ENCODE measurements around the gene MCC.

MCC gene

DNA sequence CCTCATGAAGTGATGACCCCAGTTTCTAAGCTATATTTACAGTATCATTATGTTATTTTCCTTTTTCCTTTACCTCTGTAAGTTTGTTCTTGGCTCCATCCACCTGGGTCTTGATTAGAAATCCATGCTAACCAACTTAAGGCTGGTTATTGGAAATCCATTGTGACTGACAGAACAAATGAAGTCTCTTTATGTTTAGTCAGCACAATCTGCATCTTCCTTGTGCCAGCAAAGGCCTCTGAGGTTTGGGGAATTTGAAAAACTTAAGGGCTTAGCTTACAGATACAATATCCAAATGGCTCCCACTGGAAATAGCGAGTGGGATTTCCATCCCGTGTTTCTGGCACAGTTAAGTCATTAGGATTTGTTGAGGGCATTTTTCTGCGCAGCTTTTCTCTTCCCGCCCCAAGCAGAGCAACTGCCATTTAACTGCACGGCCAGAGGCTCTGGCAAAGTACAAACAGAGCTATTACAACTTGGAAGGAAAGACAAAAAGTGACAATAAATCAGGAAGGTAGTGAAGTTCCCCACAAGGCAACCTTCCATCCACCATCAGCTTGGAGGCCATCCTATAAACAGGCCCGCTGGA, 447.5 kb downstream of the MCC start:
- no peak for TF ChIP-seq GATA1 (IDR thresholded peaks at IDR 0.05; ENCODE audit: low read depth, low read length)
- TF ChIP-seq POLR2A (IDR thresholded peaks at IDR 0.05; ENCODE audit: low read length): no peak
- DNase-seq: no peak

DNA sequence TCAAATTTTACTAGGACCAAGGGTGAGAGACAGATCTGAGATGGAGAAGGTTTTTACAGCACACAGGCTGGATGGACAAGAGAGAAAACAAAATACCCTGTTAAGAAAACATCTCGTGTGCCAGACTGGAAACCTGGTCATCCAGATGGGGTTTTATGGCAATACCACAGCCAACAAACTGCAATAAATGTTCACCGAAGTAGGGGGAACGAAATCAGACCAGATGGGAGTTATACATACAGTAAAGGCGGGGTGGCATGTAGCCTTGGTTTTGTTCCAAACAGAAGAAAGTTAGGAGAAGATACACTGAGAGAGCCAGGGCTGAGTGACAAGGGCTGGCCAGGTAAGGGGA, 448.3 kb downstream of the MCC start:
- TF ChIP-seq GATA1 (IDR thresholded peaks at IDR 0.05; ENCODE audit: low read depth, low read length) (no peak), POLR2A (IDR thresholded peaks at IDR 0.05; ENCODE audit: low read length) (no peak)
- no peak for DNase-seq

DNA sequence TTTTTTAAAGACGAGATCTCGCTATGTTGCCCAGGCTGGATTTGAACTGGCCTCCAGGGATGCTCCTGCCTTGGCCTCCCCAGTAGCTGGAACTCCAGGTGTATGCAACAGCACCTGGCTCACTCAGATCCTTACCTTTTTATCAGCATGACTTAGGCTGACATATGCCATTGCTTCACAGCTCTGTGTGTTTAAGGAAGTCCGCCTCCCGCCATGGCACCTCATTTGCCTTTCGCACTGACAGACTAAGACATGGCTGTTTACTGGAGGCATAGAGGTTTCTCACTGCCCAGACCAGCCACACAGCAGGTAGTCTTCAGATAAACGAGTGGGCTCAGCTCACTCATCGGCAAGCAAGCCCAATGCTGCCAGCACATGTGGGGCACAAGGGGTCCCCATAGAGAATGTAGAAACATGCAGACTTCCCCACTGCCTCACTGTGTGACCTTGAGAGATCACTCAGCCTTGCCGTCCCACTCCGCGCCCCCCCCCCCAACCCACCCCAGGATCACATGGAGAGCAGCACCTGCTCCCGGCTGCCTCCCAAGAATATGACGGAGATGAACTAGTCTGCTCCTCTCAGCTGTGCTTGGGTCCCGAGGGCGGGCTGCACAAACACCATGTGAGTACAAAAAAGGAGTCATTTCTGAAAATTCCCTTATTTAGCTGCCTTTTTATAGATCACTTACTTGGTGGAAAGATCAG, 448.9 kb downstream of the MCC start:
- TF ChIP-seq GATA1 (IDR thresholded peaks at IDR 0.05; ENCODE audit: low read depth, low read length) (no peak), POLR2A (IDR thresholded peaks at IDR 0.05; ENCODE audit: low read length) (no peak)
- DNase-seq: no peak

DNA sequence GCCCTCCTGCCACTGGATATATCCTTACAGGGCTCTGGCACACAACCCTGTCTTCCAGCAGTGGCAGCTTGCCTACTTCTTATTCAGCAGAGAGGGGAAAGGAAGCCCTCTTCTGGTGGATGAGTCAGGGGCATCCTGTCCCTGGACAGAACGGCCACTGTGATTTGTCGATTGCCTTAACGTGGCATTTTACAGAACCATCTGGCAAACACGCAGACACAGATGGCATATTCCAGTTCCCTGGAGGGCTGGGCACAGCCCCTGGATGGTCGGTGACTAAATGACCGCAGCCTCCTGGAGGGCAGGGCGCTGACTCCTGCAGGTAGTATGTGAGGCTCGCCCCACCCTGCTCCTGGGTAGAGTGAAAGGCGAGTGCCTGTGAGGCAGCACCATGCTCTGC, 449.5 kb downstream of the MCC start:
- no peak for TF ChIP-seq POLR2A (IDR thresholded peaks at IDR 0.05; ENCODE audit: low read length)
- TF ChIP-seq GATA1 (IDR thresholded peaks at IDR 0.05; ENCODE audit: low read depth, low read length): no peak
- DNase-seq: no peak

DNA sequence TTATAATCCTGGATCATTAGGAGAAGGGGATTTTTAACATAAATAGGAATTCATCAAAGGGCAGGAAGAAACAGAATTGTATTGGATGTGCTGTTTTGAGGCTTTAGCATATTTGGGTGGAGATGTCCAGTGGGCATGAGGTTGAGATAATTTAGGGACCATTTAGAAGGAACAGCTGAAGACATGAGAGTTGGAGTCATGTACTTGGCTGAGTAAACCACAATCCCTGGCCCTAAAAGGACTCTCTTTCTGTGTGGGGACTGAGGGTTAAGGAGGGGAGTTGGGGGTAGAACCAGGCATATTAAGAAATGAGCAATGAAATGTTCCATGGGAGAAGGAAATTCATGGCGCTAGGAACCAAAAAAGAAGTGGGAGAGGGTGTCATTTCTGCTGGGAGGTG, 450.1 kb downstream of the MCC start:
- DNase-seq: no peak
- TF ChIP-seq GATA1 (IDR thresholded peaks at IDR 0.05; ENCODE audit: low read depth, low read length): no peak

DNA sequence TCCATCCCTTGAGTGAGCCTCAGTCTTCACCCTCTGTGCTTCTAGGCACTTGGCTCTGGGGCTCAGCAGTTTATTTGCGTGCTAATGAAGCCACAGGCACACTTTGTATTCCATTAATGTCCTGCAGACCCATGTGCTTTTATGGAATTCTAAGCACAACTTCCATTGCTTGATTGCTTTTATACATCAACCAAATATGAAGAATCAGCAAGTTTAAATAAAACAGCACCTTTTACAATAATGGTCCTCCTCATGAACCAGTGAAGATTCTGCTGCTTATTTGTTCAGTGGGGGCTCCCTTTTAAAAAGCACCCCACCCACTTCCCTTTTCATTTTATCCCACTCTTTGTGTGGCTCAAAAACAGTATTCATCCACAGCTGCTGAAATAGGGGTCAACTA, 451.4 kb downstream of the MCC start:
- no peak for TF ChIP-seq GATA1 (IDR thresholded peaks at IDR 0.05; ENCODE audit: low read depth, low read length)
- TF ChIP-seq POLR2A (IDR thresholded peaks at IDR 0.05; ENCODE audit: low read length): no peak
- DNase-seq: no peak

DNA sequence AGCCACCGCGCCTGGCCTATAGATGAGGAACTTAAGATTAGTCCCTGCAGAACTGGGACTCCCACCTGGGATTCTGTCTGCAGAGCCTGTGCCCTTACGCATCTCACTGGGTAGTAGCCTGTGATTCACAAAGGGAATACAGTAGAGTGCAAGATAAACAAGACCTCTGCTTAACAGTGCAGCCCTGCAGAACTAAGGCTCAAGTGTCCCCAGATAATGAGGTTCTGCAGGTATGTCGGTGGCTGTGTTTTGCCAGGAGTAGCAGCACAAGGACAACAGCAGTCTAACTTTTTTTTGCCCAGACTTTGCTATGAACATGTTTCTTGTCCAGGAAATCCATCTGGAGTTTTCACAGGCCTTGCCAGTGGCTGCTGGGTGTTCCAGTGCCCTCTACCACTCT, 451.9 kb downstream of the MCC start:
- TF ChIP-seq POLR2A (IDR thresholded peaks at IDR 0.05; ENCODE audit: low read length) (no peak), GATA1 (IDR thresholded peaks at IDR 0.05; ENCODE audit: low read depth, low read length) (no peak)
- no peak for DNase-seq

DNA sequence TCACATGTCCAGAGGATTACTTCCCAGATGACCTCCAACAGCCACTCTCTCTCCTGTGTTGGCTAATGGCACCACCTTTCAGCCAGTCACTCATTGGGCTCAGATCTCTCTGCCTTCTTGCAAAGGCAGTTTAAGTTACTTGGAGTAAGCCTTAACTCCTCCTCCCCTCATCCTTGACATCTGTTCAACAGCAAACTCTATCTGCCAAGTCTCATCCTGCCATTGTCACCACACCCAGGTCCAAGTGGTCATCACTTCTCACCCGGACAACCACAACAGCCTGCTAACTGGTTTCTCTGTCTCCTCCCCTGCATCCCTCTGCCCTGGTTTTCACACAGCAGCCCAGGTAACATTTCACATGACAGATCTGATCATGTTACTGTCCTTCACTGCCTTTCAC, 453.2 kb downstream of the MCC start:
- no peak for TF ChIP-seq POLR2A (IDR thresholded peaks at IDR 0.05; ENCODE audit: low read length)
- TF ChIP-seq GATA1 (IDR thresholded peaks at IDR 0.05; ENCODE audit: low read depth, low read length): no peak
- no peak for DNase-seq

DNA sequence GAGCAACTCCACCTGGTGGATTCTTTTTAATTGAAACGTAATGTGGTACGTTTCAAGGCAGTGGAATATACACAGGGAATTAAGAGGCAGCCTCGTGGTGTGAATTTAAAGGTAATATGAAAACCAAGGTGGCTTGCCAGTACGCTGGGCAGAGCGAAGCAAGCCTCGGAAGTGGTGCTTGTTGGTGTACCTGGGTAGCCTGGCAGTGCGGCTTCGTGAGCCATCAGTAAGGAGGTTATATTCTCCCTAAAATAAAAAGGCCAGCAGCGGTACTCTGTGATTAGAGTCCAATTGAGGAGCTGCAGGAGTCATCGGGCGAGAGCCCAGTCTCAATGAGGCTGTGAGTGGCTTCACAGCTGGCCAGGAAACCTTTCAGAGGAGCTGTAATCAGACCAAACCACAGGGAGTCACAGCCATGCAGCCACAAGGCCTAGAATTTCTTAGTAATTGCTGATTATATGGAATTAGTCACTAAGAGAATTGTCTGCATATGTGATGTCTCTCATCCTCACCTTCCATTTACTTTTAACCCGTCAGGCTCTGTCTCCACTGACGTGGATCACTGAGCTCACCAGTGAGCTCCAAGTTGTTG, 454.0 kb downstream of the MCC start:
- DNase-seq: no peak
- TF ChIP-seq GATA1 (IDR thresholded peaks at IDR 0.05; ENCODE audit: low read depth, low read length) (no peak), POLR2A (IDR thresholded peaks at IDR 0.05; ENCODE audit: low read length) (no peak)

DNA sequence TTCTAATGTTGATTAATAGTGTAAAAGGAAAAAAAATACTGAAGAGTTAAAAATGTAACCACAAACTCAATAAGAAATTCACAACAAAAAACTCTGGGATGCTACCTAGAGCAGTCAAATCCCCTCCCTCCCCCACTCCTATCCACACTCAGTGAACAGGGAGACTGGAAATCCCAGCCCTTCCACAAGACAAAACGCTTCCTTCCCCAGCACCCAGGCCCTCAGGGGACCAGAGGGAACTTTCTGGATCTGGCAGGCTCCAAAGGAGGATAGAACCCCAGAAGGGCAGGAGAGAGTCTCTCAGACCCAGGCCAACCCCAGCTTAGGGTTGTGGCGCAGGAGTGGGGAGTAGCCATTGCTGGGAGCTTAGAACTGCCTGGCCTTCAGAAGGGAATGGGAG, 456.7 kb downstream of the MCC start:
- TF ChIP-seq GATA1 (IDR thresholded peaks at IDR 0.05; ENCODE audit: low read depth, low read length) (no peak), POLR2A (IDR thresholded peaks at IDR 0.05; ENCODE audit: low read length) (no peak)
- no peak for DNase-seq

DNA sequence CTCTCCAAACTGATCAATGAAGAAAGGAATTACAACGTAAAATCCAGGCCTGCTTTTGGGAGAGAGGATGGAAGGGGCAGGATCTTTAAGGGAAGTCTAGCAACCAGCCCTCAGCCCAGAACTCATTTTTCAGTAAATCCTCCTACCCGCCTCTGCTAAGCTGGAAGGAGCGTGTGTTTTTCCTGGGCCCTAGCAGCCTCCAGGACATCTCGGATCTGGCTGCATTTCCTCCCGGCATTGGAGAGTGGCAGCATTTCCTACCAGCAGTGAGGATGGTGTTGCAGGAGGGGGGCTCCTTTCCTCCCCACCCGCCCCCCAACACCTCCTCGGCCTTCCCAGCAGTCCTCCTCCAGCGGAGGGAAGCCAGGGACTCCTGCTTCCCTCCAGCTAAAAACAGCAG, 457.1 kb downstream of the MCC start:
- TF ChIP-seq GATA1 (IDR thresholded peaks at IDR 0.05; ENCODE audit: low read depth, low read length) (no peak), POLR2A (IDR thresholded peaks at IDR 0.05; ENCODE audit: low read length) (no peak)

DNA sequence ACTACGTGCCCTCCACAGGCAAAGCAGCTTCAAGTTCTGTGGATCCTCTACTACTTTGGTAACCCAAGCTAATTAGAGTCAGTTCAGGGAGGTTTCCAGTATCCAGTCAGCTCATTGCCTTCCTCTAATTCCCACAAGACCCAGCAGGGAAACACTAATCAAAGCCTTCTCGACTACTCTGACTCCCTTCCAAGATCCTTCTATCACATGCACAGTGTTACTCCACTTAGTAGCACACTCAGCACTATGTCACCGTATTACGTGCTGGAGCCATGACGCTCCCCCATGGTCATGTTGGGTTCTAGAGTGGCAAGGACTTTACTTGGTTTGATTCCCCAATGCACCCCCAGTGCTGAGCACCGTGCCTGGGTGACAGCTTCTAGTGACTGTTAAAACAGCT, 458.6 kb downstream of the MCC start:
- DNase-seq: no peak

More for the DNA sequence above, 457.1 kb downstream of the MCC start:
- no peak for DNase-seq

DNA sequence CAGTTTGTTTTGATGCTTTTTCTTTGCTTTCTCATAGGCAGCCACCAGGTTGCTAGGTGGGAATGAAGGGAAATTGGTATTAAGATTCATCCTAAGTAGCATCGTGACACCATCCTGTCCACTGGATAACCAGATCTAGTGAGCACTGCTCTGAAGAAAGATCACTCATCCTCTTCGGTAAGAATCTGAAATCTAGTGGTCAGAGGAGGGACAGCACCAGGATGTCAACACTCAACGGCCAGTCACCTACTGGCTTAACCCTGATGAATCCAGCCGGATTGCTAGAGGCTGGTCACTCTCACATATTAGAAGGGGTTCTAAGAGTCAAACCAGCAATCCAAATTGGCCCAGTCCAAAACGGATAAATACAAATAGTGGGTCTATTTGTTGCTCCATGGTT, 460.8 kb downstream of the MCC start:
- TF ChIP-seq POLR2A (IDR thresholded peaks at IDR 0.05; ENCODE audit: low read length): no peak
- no peak for TF ChIP-seq GATA1 (IDR thresholded peaks at IDR 0.05; ENCODE audit: low read depth, low read length)
- no peak for DNase-seq

More for the DNA sequence above, 458.6 kb downstream of the MCC start:
- TF ChIP-seq POLR2A (IDR thresholded peaks at IDR 0.05; ENCODE audit: low read length) (no peak), GATA1 (IDR thresholded peaks at IDR 0.05; ENCODE audit: low read depth, low read length) (no peak)

DNA sequence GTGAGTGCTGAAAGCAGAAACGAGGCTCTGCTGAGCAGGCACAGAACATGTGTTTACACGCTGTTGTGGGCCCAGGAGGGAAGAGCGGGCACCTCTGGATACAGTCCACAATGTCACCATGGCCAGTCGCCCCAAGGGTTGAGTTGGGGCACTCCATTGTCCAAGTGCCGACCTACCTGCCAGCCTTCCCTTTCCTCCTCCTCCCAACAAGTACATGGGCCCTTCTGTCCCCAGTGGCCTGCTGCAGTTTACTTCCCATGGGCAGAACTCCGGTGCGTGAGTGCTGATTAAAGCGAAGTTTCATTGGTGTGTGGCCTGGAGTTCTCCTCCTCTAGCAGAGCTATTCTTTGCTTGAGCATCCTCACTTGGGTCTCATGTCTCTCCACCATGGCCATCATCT, 461.2 kb downstream of the MCC start:
- no peak for DNase-seq
- no peak for TF ChIP-seq POLR2A (IDR thresholded peaks at IDR 0.05; ENCODE audit: low read length)
- no peak for TF ChIP-seq GATA1 (IDR thresholded peaks at IDR 0.05; ENCODE audit: low read depth, low read length)

DNA sequence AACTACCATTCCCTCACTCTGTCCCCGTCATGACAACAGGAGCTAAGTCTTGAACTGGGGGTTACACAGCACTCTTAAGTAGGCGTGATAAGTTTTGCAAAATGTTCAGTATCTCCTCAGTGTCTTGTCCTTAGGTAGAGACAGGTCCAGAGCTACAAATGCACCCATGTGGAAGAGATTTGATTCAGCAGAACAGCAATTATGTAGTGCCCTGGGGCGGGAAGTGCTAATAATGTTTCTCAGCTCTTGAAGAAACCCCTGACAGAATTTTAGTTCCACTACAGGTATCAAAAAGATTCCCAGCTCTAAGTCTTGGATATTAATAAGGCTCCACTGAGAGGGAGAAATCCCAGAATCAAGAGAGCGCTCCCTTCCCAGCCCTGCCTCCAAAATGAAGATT, 462.0 kb downstream of the MCC start:
- DNase-seq: no peak
- TF ChIP-seq POLR2A (IDR thresholded peaks at IDR 0.05; ENCODE audit: low read length): no peak
- no peak for TF ChIP-seq GATA1 (IDR thresholded peaks at IDR 0.05; ENCODE audit: low read depth, low read length)

All from erythroblast (primary cell).